Activated T-cell treated with anti-CD3 and anti-CD28 coated beads for 24 hours (primary cell): ENCODE data around the gene UGT2A3.

Source experiments
- DNase-seq: peaks from one replicate; pipeline ENCODE4 v3.0.0-alpha.2; 2020; ENCODE audit warnings: low read depth

UGT2A3 gene

GRCh38 chr4:68912807-68913206, 38.8 kb downstream of the UGT2A3 start:
- no peak for DNase-seq

- no peak for DNase-seq
These were observed 42.2 kb downstream of the UGT2A3 start for GRCh38 chr4:68909385-68909784.

GRCh38 chr4:68907788-68908700, 43.6 kb downstream of the UGT2A3 start:
- no peak for DNase-seq

- DNase-seq = no peak
These were observed 44.4 kb downstream of the UGT2A3 start for GRCh38 chr4:68907245-68907644.

GRCh38 chr4:68906780-68907137, 44.8 kb downstream of the UGT2A3 start:
- DNase-seq = no peak

- no peak for DNase-seq
These were observed 45.4 kb downstream of the UGT2A3 start for GRCh38 chr4:68905939-68906779.

GRCh38 chr4:68905598-68905938, 46.0 kb downstream of the UGT2A3 start:
- no peak for DNase-seq

GRCh38 chr4:68904786-68905185, 46.8 kb downstream of the UGT2A3 start:
- DNase-seq = no peak

- no peak for DNase-seq
These were observed 54.9 kb downstream of the UGT2A3 start for GRCh38 chr4:68896749-68897148.

- DNase-seq = no peak
These were observed 55.9 kb downstream of the UGT2A3 start for GRCh38 chr4:68895561-68896198.

- DNase-seq = no peak
These were observed 58.7 kb downstream of the UGT2A3 start for GRCh38 chr4:68892861-68893260.

GRCh38 chr4:68891678-68892077, 59.9 kb downstream of the UGT2A3 start:
- DNase-seq = no peak

- DNase-seq = no peak
These were observed 66.1 kb downstream of the UGT2A3 start for GRCh38 chr4:68885545-68885944.

- DNase-seq = no peak
These were observed 67.7 kb downstream of the UGT2A3 start for GRCh38 chr4:68883870-68884269.
